ENCODE results near the gene CIAO3. TPM values are rescaled to one million over a fixed set of nuclear protein-coding genes. Genes with fewer than 3 reads are reported as not detected.
A peak's percentile ranks its signal among the peaks of the same experiment; 100 is the strongest.

The CIAO3 gene
- total RNA-seq, 1 experiment from 2014 or later, result 50.9 TPM

DNA sequence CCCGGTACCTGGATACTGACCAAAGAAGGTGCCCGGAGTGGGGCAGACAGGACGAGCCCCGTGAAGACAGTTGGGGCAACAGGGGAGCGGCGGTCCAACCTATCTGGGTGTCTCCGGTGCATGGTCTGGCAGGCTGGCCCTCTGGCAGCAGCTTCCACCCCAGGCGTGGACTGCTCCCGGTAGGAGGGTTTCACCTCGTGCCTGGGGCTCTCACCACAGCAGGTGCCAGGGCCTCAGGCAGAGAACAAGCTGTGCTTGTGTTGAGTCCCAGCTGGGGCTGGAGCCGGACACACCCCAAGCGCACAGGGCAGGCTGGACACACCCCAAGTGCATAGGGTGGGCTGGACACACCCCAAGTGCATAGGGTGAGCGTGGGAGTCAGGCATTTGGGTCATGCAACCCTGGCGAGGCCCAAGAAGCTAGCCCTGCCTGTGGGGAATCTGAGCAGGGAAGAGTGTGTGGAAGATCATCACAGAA lies 33.7 kb downstream of the CIAO3 start (continued):
- TF ChIP-seq, protein P1, sequence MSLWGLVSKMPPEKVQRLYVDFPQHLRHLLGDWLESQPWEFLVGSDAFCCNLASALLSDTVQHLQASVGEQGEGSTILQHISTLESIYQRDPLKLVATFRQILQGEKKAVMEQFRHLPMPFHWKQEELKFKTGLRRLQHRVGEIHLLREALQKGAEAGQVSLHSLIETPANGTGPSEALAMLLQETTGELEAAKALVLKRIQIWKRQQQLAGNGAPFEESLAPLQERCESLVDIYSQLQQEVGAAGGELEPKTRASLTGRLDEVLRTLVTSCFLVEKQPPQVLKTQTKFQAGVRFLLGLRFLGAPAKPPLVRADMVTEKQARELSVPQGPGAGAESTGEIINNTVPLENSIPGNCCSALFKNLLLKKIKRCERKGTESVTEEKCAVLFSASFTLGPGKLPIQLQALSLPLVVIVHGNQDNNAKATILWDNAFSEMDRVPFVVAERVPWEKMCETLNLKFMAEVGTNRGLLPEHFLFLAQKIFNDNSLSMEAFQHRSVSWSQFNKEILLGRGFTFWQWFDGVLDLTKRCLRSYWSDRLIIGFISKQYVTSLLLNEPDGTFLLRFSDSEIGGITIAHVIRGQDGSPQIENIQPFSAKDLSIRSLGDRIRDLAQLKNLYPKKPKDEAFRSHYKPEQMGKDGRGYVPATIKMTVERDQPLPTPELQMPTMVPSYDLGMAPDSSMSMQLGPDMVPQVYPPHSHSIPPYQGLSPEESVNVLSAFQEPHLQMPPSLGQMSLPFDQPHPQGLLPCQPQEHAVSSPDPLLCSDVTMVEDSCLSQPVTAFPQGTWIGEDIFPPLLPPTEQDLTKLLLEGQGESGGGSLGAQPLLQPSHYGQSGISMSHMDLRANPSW (CRISPR knock-in tag; conservative IDR thresholded peaks at IDR 0.05; ENCODE audit: low read depth), result no peak
- TF ChIP-seq NR3C1 (CRISPR knock-in tag; conservative IDR thresholded peaks at IDR 0.05; ENCODE audit: low read depth) (no peak), IRF2 (CRISPR knock-in tag; IDR thresholded peaks at IDR 0.05; ENCODE audit: borderline replicate concordance, low read depth) (no peak), TEAD4 (CRISPR knock-in tag; IDR thresholded peaks at IDR 0.05) (no peak)

DNA sequence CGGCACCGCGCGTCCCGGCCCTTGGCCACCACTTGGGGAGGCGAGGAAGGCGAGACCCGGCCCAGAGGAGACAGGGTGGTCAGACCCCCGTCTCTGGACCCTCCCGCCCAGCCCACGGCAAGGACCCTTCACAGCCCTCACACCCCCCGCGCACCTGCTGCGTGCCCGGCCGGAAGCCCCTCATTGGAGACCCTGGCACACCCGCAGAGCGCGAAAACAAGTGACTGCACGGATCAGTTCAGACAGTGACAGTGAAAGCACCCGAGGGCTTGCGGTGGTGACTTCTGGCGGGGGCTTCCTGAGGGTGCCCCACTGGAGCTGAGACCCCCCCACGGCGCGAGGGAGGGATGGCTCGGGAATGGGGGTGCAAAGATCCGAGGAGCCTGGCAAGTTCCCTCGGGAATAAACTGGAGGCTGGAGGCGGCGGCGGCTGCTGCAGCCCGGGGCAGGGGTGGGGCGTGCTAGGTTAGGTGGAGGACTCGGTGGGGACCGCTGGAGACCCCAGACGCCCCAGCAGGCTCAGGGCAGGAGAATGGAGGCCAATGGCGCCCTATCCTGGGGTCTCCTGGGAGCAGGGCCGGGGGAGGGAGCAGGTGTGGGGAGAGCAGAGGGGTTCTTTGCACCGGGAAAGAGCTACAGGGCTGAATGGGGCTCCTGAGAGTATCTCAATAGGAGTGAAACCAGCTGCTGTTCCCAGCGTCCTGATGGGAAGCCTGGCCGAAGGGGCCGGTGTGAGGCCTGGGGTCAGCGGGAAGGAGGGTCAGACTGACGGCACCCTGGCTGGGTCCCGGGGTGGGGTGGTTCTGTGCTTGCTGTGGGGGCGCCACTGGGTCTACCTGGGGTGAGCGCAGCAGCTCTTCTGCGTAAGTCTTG lies 34.4 kb downstream of the CIAO3 start:
- Mint-ChIP-seq H3K4me3 (peak overlapping the region; percentile 72), H3K4me1 (no peaks in the 10 kb centered on the region), H3K36me3 (no peaks in the 10 kb centered on the region), H3K9me3 (no peaks in the 10 kb centered on the region), H3K27ac (no peak overlapping the region), H3K27me3 (ENCODE audit: low read depth) (peaks cover 74% of the 10 kb centered on the region)
- ChIA-PET CTCF (interaction anchor here (0.8 to 3.4 kb wide), 11 partner anchors 9 to 351 kb away, joined by 3 to 23 read pairs (median 7); partner anchors contain the start of genes ANTKMT, CCDC78, CHTF18 and CIAO3), POLR2A (interaction anchor here (0.5 to 1.1 kb wide), 4 partner anchors 10 to 540 kb away, joined by 3 read pairs; no protein-coding TSS in a partner anchor)
- no peak for TF ChIP-seq ZNF396 (CRISPR knock-in tag; IDR thresholded peaks at IDR 0.05; ENCODE audit: borderline replicate concordance)
- TF ChIP-seq, protein P2, sequence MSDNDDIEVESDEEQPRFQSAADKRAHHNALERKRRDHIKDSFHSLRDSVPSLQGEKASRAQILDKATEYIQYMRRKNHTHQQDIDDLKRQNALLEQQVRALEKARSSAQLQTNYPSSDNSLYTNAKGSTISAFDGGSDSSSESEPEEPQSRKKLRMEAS (CRISPR knock-in tag; IDR thresholded peaks at IDR 0.05), result 0 out of 2 replicates have a peak, but pooled peaks have one; percentile 26
- ATAC-seq (peak; percentile 13), DNase-seq (ENCODE audit: low spot score) (no peak)

DNA sequence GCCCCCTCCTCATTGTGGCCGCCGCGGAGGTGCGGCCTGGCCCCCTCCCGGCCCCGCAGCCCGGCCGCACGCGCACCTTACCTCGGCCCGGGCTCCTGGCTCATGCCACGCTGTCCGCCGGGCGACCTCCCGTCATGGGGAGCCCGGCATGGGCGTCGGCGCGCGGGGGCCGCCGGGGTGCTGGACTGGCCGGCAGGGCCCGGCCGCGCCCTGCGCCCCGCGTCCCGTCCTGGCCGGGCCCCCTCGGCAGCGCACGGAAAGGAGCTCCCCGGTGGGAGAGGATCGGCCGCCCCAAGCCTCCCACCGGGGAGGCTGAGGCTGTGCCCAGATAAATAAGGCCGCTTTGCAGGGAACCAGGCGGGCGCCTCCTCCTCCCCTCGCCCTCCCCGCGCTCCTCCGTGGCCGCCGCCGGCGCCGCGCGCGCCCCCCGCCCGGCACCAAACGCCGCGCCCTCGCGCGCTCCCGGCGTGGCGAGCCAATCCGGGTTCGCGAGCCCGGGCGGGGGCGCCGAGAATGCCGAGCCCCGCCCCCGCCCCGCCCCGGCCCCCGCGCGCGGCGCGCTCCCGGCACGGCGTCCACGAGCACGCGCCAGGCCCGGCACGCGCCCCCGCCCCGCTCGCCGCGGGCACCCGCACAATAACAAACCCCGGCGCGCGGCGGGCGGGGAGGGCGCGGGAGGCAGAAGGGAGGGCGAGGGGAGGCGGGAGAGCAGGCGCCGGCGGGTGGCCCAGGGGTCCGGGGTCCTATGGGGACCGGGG lies 35.2 kb downstream of the CIAO3 start, which contains the start of gene FBXL16:
Gene FBXL16, minus strand, starts transcription at position 371 of the 758 bp plus-strand sequence. CDS start 8,396 bp downstream, outside the sequence.
- H3K4me3 Mint-ChIP-seq, result peak within 1 kb of the TSS; percentile 72
- H3K27me3 Mint-ChIP-seq (ENCODE audit: low read depth), result peaks cover 79% of the 10 kb centered on the region
- no peak for DNase-seq (ENCODE audit: low spot score)

DNA sequence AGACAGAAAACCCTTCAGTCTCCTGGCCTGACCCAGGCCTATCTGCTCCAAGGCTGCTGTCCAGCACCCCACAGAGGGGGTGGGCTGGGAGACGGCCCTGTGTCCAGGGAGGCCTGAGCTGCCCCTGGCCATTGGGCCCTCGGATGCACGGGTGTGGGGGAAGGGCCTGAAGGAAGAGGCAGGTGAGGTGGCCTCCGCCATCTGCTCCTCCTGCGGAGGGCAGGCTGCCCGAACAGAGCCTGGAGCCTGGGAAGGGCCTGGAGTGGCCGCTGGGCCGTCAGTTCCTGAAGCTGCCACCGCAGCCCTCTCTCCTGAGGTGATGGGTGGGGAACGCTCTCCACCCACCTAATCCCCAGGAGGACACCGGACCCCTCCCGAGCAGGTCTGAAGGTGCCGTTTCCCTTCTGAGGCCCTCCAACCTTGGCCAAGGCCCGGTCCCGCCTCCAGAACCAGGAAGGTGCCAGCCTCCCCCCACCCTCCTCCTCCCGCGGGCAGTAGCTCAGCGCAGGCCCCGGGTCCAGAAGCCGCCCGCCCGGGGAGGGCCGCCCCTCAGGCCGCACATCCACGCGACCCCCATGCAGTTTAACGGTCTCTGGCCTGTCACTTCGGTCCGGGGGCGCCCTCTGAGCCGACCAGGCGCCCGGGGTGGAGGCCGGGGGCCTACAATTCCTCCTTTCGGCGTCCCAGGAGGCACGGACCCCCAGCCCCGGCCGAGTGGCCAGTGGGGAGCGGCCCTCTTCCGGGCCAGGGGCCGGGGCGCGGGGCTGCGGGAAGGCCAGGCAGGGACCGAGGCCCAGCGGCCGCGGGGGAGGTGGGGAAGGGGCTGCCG lies 36.0 kb downstream of the CIAO3 start:
- H3K27ac Mint-ChIP-seq, result no peak overlapping the region
- ChIA-PET POLR2A (interaction anchor here (0.8 to 1.0 kb wide), 2 partner anchors 9 to 83 kb away, joined by 3 read pairs; partner anchors contain the start of gene RPUSD1), CTCF (interaction anchor here (1.3 to 4.5 kb wide), 4 partner anchors 8 to 81 kb away, joined by 5 to 25 read pairs (median 6); partner anchors contain the start of gene METRN)
- DNase-seq (ENCODE audit: low spot score) (no peak), ATAC-seq (0 out of 2 replicates have a peak, but pooled peaks have one; percentile 2)
- H3K4me1 Mint-ChIP-seq, result no peaks in the 10 kb centered on the region
- TF ChIP-seq RELA (CRISPR knock-in tag; IDR thresholded peaks at IDR 0.05; ENCODE audit: borderline replicate concordance) (0 out of 2 replicates have a peak, but pooled peaks have one; percentile 21), JUN (CRISPR knock-in tag; IDR thresholded peaks at IDR 0.05) (no peak)
- TF ChIP-seq, protein P3, sequence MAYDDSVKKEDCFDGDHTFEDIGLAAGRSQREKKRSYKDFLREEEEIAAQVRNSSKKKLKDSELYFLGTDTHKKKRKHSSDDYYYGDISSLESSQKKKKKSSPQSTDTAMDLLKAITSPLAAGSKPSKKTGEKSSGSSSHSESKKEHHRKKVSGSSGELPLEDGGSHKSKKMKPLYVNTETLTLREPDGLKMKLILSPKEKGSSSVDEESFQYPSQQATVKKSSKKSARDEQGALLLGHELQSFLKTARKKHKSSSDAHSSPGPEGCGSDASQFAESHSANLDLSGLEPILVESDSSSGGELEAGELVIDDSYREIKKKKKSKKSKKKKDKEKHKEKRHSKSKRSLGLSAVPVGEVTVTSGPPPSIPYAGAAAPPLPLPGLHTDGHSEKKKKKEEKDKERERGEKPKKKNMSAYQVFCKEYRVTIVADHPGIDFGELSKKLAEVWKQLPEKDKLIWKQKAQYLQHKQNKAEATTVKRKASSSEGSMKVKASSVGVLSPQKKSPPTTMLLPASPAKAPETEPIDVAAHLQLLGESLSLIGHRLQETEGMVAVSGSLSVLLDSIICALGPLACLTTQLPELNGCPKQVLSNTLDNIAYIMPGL (CRISPR knock-in tag; IDR thresholded peaks at IDR 0.05), result peak; percentile 38; the same call in 1 of the 2 replicates
- H3K27me3 Mint-ChIP-seq (ENCODE audit: low read depth), result peaks cover 85% of the 10 kb centered on the region
- no peaks in the 10 kb centered on the region for H3K36me3 Mint-ChIP-seq
- H3K4me3 Mint-ChIP-seq, result peak overlapping the region; percentile 55
- H3K9me3 Mint-ChIP-seq, result no peaks in the 10 kb centered on the region

More for the DNA sequence above, 35.2 kb downstream of the CIAO3 start, which contains the start of gene FBXL16:
- ATAC-seq, result peak; percentile 11
- Mint-ChIP-seq H3K36me3 (no peaks in the 10 kb centered on the region), H3K27ac (no peak within 1 kb of the TSS), H3K4me1 (no peaks in the 10 kb centered on the region), H3K9me3 (no peaks in the 10 kb centered on the region)
- POLR2A ChIA-PET, result interaction anchor here (0.6 to 1.0 kb wide), 2 partner anchors 10 to 11 kb away, joined by 3 read pairs; no protein-coding TSS in a partner anchor
- CTCF ChIA-PET, result interaction anchor here (1.3 to 4.5 kb wide), 4 partner anchors 10 to 80 kb away, joined by 5 to 25 read pairs (median 6); partner anchors contain the start of gene METRN
- TF ChIP-seq ZNF263 (CRISPR knock-in tag; IDR thresholded peaks at IDR 0.05; ENCODE audit: low read depth) (0 out of 2 replicates have a peak, but pooled peaks have one; percentile 38), MYBL2 (CRISPR knock-in tag; IDR thresholded peaks at IDR 0.05) (no peak)
